ENCODE results near the gene TRMT1L. TPM values are rescaled to one million over a fixed set of nuclear protein-coding genes. Genes with fewer than 3 reads are reported as not detected.
A peak's percentile ranks its signal among the peaks of the same experiment; 100 is the strongest.

Gene TRMT1L
- polyA plus RNA-seq, 1 experiment = 33.4 TPM

GRCh38 chr1:185156288-185156853 is 382 bp downstream of the TRMT1L start:
- ChIA-PET CTCF (interaction anchor here (0.7 to 6.4 kb wide), 3 partner anchors 14 to 192 kb away, joined by 5 to 68 read pairs (median 9); no protein-coding TSS in a partner anchor), POLR2A (interaction anchor here (0.5 kb wide), 1 partner anchor 1096 kb away, joined by 3 read pairs; no protein-coding TSS in a partner anchor)
- no peak for TF ChIP-seq CTCF (IDR thresholded peaks at IDR 0.05; ENCODE audit: low read depth, low read length)
- no peak for DNase-seq (ENCODE audit: low read depth, low spot score)
- Histone ChIP-seq H3K27me3 (ENCODE audit: control insufficient read depth, insufficient read depth, low read length) (no peaks in the 10 kb centered on the region), H3K9me3 (ENCODE audit: control insufficient read depth, insufficient read depth, low read length) (no peaks in the 10 kb centered on the region; the same call in 1 of the 2 replicates), H3K27ac (ENCODE audit: low read depth, low read length) (peak overlapping the region; percentile 97), H3K4me3 (ENCODE audit: low read depth, low read length) (peak overlapping the region; percentile 76)

- TF ChIP-seq CTCF (IDR thresholded peaks at IDR 0.05; ENCODE audit: low read depth, low read length) = no peak
- DNase-seq (ENCODE audit: low read depth, low spot score) = no peak
- POLR2A ChIA-PET = interaction anchor here (0.5 kb wide), 1 partner anchor 1097 kb away, joined by 3 read pairs; no protein-coding TSS in a partner anchor
Measured at GRCh38 chr1:185155600-185156287, 1.0 kb downstream of the TRMT1L start.

GRCh38 chr1:185154912-185155513 is 1.7 kb downstream of the TRMT1L start:
- CTCF ChIA-PET = interaction anchor here (1.2 to 2.6 kb wide), 2 partner anchors 15 to 526 kb away, joined by 3 to 9 read pairs; no protein-coding TSS in a partner anchor
- DNase-seq (ENCODE audit: low read depth, low spot score) = no peak
- POLR2A ChIA-PET = no interaction called here
- H3K9me3 ChIP-seq (ENCODE audit: control insufficient read depth, insufficient read depth, low read length) = no peaks in the 10 kb centered on the region; the same call in 1 of the 2 replicates
- H3K27me3 ChIP-seq (ENCODE audit: control insufficient read depth, insufficient read depth, low read length) = no peaks in the 10 kb centered on the region
- H3K27ac ChIP-seq (ENCODE audit: low read depth, low read length) = no peak overlapping the region
- peak overlapping the region; percentile 76; the same call in 1 of the 2 replicates for H3K4me3 ChIP-seq (ENCODE audit: low read depth, low read length)
- no peak for TF ChIP-seq CTCF (IDR thresholded peaks at IDR 0.05; ENCODE audit: low read depth, low read length)

More at GRCh38 chr1:185155600-185156287, 1.0 kb downstream of the TRMT1L start:
- H3K4me3 ChIP-seq (ENCODE audit: low read depth, low read length) = peak overlapping the region; percentile 76
- CTCF ChIA-PET = interaction anchor here (0.7 to 2.6 kb wide), 2 partner anchors 14 to 191 kb away, joined by 5 to 9 read pairs; no protein-coding TSS in a partner anchor
- peak overlapping the region; percentile 97 for H3K27ac ChIP-seq (ENCODE audit: low read depth, low read length)
- no peaks in the 10 kb centered on the region for H3K27me3 ChIP-seq (ENCODE audit: control insufficient read depth, insufficient read depth, low read length)
- H3K9me3 ChIP-seq (ENCODE audit: control insufficient read depth, insufficient read depth, low read length) = no peaks in the 10 kb centered on the region; the same call in 1 of the 2 replicates

GRCh38 chr1:185152187-185152767 is 4.5 kb downstream of the TRMT1L start:
- Histone ChIP-seq H3K4me3 (ENCODE audit: low read depth, low read length) (no peak overlapping the region), H3K27me3 (ENCODE audit: control insufficient read depth, insufficient read depth, low read length) (no peaks in the 10 kb centered on the region), H3K27ac (ENCODE audit: low read depth, low read length) (no peak overlapping the region), H3K9me3 (ENCODE audit: control insufficient read depth, insufficient read depth, low read length) (no peaks in the 10 kb centered on the region; the same call in 1 of the 2 replicates)
- ChIA-PET POLR2A (no interaction called here), CTCF (no interaction called here)
- no peak for DNase-seq (ENCODE audit: low read depth, low spot score)
- TF ChIP-seq CTCF (IDR thresholded peaks at IDR 0.05; ENCODE audit: low read depth, low read length) = no peak
